H9 (cell line): ENCODE data around the gene STX2. TPM values are rescaled to one million over a fixed set of nuclear protein-coding genes. Genes with fewer than 3 reads are reported as not detected.

Experiments
- DNase-seq: peaks from one replicate; pipeline ENCODE4 v3.0.0-alpha.2; 2017
- H2AFZ ChIP-seq: one replicate; pipeline ENCODE4 v1.6.1; 2013; ENCODE audit warnings: mild to moderate bottlenecking, low read length, control low read depth, moderate library complexity
- H2AK5ac ChIP-seq: 2 replicates; pipeline ENCODE4 v1.6.1; 2013; ENCODE audit warnings: low read length, control low read depth, mixed read lengths; ENCODE audit not compliant: insufficient read length
- H2BK120ac ChIP-seq: one replicate; pipeline ENCODE4 v1.6.1; 2013; ENCODE audit warnings: low read depth, mild to moderate bottlenecking, low read length, control low read depth, inconsistent platforms; ENCODE audit not compliant: poor library complexity, severe bottlenecking
- H2BK12ac ChIP-seq: 2 replicates; pipeline ENCODE4 v1.6.1; 2013; ENCODE audit warnings: low read length, control low read depth, mixed read lengths, low read depth; ENCODE audit not compliant: insufficient read length
- H2BK15ac ChIP-seq: 2 replicates; pipeline ENCODE4 v1.6.1; 2013; ENCODE audit warnings: low read depth, low read length, control low read depth
- H2BK20ac ChIP-seq: one replicate; pipeline ENCODE4 v1.6.1; 2013; ENCODE audit warnings: low read depth, mild to moderate bottlenecking, low read length, control low read depth, inconsistent platforms; ENCODE audit not compliant: poor library complexity, severe bottlenecking
- H2BK5ac ChIP-seq: 2 replicates; pipeline ENCODE4 v1.6.1; 2013; ENCODE audit warnings: low read length, control low read depth, mixed read lengths; ENCODE audit not compliant: insufficient read length
- H3K14ac ChIP-seq: 2 replicates; pipeline ENCODE4 v1.6.1; 2013; ENCODE audit warnings: low read length, control low read depth; ENCODE audit not compliant: insufficient read depth
- H3K18ac ChIP-seq: 2 replicates; pipeline ENCODE4 v1.6.1; 2013; ENCODE audit warnings: low read depth, mild to moderate bottlenecking, mixed read lengths, low read length, control low read depth; ENCODE audit not compliant: insufficient read length
- H3K23ac ChIP-seq: 2 replicates; pipeline ENCODE4 v1.6.1; 2013; ENCODE audit warnings: low read length, control low read depth, mixed read lengths, low read depth; ENCODE audit not compliant: insufficient read length
- H3K23me2 ChIP-seq: 2 replicates; pipeline ENCODE4 v1.6.1; 2013; ENCODE audit warnings: low read depth, mild to moderate bottlenecking, mixed read lengths, low read length, control low read depth; ENCODE audit not compliant: insufficient read length, poor library complexity, severe bottlenecking
- H3K27ac ChIP-seq: 2 replicates; pipeline ENCODE4 v1.5.1; 2013; ENCODE audit warnings: low read length, control low read depth, mixed read lengths, low read depth; ENCODE audit not compliant: insufficient read length
- H3K27me3 ChIP-seq: 2 replicates; pipeline ENCODE4 v1.6.1; 2013; ENCODE audit warnings: low read length, control low read depth, inconsistent platforms; ENCODE audit not compliant: insufficient read depth
- H3K4ac ChIP-seq: 2 replicates; pipeline ENCODE4 v1.6.1; 2013; ENCODE audit warnings: low read depth, mild to moderate bottlenecking, control low read depth, inconsistent platforms, low read length, moderate library complexity
- H3K4me1 ChIP-seq: 2 replicates; pipeline ENCODE4 v1.6.1; 2013; ENCODE audit warnings: low read length, control low read depth, inconsistent platforms; ENCODE audit not compliant: insufficient read depth
- H3K4me2 ChIP-seq: 2 replicates; pipeline ENCODE4 v1.6.1; 2013; ENCODE audit warnings: low read length, control low read depth, mixed read lengths; ENCODE audit not compliant: insufficient read length, insufficient read depth
- H3K56ac ChIP-seq: 2 replicates; pipeline ENCODE4 v1.6.1; 2013; ENCODE audit warnings: low read depth, mild to moderate bottlenecking, mixed read lengths, low read length, control low read depth; ENCODE audit not compliant: insufficient read length
- H3K79me1 ChIP-seq: 2 replicates; pipeline ENCODE4 v1.6.1; 2013; ENCODE audit warnings: low read depth, mild to moderate bottlenecking, moderate library complexity, low read length, control low read depth, inconsistent platforms; ENCODE audit not compliant: insufficient read depth, poor library complexity, severe bottlenecking
- H3K79me2 ChIP-seq: 2 replicates; pipeline ENCODE4 v1.6.1; 2013; ENCODE audit warnings: low read length, control low read depth, inconsistent platforms; ENCODE audit not compliant: insufficient read depth
- H3K9ac ChIP-seq: 2 replicates; pipeline ENCODE4 v1.6.1; 2013; ENCODE audit warnings: low read length, control low read depth, mixed read lengths; ENCODE audit not compliant: insufficient read length; ENCODE audit errors: extremely low read depth
- H3K9me3 ChIP-seq: one replicate; pipeline ENCODE4 v1.6.1; 2013; ENCODE audit warnings: low read depth, low read length, inconsistent platforms; ENCODE audit not compliant: control insufficient read depth
- H3T11ph ChIP-seq: one replicate; pipeline ENCODE4 v1.6.1; 2013; ENCODE audit warnings: mild to moderate bottlenecking, low read length, control low read depth, inconsistent platforms
- H4K20me1 ChIP-seq: one replicate; pipeline ENCODE4 v1.6.1; 2013; ENCODE audit not compliant: control insufficient read depth, insufficient read length, insufficient read depth
- H4K5ac ChIP-seq: 2 replicates; pipeline ENCODE4 v1.6.1; 2013; ENCODE audit warnings: low read depth, mild to moderate bottlenecking, mixed read lengths, low read length, control low read depth; ENCODE audit not compliant: insufficient read length
- H4K8ac ChIP-seq: replicated peaks from 2 replicates; pipeline ENCODE4 v1.6.1; 2013; ENCODE audit warnings: low read length, control low read depth, mixed read lengths, low read depth; ENCODE audit not compliant: insufficient read length
- H4K91ac ChIP-seq: 2 replicates; pipeline ENCODE4 v1.6.1; 2013; ENCODE audit warnings: low read depth, mild to moderate bottlenecking, moderate library complexity, mixed read lengths, low read length, control low read depth; ENCODE audit not compliant: insufficient read length
- H3K27ac Mint-ChIP-seq, 3 experiments: 2 replicates in 2 of 3; 3 replicates in 1 of 3; pipeline ENCODE4 v1.8.0; 2020 to 2021; ENCODE audit warnings: mixed read lengths in 3 of 3, mild to moderate bottlenecking in 1 of 3, moderate library complexity in 1 of 3
- H3K27me3 Mint-ChIP-seq: 2 replicates; pipeline ENCODE4 v1.8.0; 2021; ENCODE audit warnings: low read depth, mild to moderate bottlenecking, moderate library complexity, mixed read lengths
- H3K36me3 Mint-ChIP-seq, 3 experiments: 2 replicates in 2 of 3; 3 replicates in 1 of 3; pipeline ENCODE4 v1.8.0; 2020 to 2021; ENCODE audit warnings: low read depth in 3 of 3, mixed read lengths in 3 of 3; ENCODE audit not compliant: insufficient read depth in 1 of 3
- H3K4me1 Mint-ChIP-seq, 2 experiments: 2 replicates each; pipeline ENCODE4 v1.8.0; 2020; ENCODE audit warnings: mixed read lengths in 2 of 2
- H3K4me3 Mint-ChIP-seq, 2 experiments: 2 replicates in 1 of 2; 3 replicates in 1 of 2; pipeline ENCODE4 v1.8.0; 2020 to 2021; ENCODE audit warnings: mild to moderate bottlenecking in 2 of 2, mixed read lengths in 2 of 2, moderate library complexity in 1 of 2
- H3K9me3 Mint-ChIP-seq, 2 experiments: 2 replicates in 1 of 2; 3 replicates in 1 of 2; pipeline ENCODE4 v1.8.0; 2020; ENCODE audit warnings: mild to moderate bottlenecking in 2 of 2, mixed read lengths in 2 of 2, moderate library complexity in 1 of 2
- CTCF ChIP-seq: fragments of 200-600 bp; sonication (generic); conservative IDR thresholded peaks from 3 replicates; pipeline ENCODE4 v1.8.0; 2021; ENCODE audit warnings: antibody characterized with exemption, mild to moderate bottlenecking
- WGBS: extraction: QIAGEN DNeasy Blood & Tissue Kit; methylation state at CpG from one replicate; pipeline ENCODE4 v1.1.7; 2013; ENCODE audit warnings: missing lambda C conversion rate, low lambda C conversion rate, mixed read lengths; ENCODE audit not compliant: insufficient read length; ENCODE audit errors: extremely low coverage; 5-methylcytosine and 5-hydroxymethylcytosine counted together
- total RNA-seq: library from RNA; stranded (reverse); gene quantifications from 2 replicates; pipeline ENCODE4 v1.2.1, GENCODE V29; 2021

STX2 gene
- total RNA-seq, 1 experiment from 2014 or later: 19.4 TPM

DNA sequence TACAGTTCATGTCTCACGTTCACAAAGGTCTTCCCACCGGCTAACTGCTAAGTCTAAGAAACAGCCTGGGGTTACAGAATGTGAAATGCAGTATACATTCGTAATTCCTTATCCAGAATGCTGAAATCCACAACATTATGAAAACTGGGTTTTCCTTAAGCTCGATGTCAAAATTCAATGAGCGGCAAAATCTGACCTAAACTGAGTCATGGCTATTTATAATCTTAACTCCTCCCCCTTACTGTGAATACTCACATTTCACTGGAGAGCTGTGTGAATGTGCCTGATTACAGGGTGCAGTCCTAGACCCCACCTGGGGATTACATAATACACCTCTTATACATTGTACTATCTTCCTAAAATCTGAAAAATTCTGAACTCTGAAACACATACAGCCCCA lies 35.3 kb downstream of the STX2 start:
- Histone ChIP-seq H3K14ac (no peak overlapping the region), H3K27me3 (no peaks in the 10 kb centered on the region), H2BK20ac (no peak overlapping the region), H3K23ac (no peak overlapping the region), H3K18ac (no peak overlapping the region), H3K23me2 (no peaks in the 10 kb centered on the region), H3T11ph (no peak overlapping the region), H3K79me2 (no peaks in the 10 kb centered on the region), H4K20me1 (no peaks in the 10 kb centered on the region), H3K79me1 (no peaks in the 10 kb centered on the region), H4K5ac (no peak overlapping the region), H3K4me1 (no peaks in the 10 kb centered on the region), H4K8ac (no peak overlapping the region), H2BK5ac (no peak overlapping the region), H2BK120ac (no peak overlapping the region), H2BK12ac (no peak overlapping the region), H2BK15ac (no peak overlapping the region), H3K9ac (no peak overlapping the region), H2AFZ (no peak overlapping the region), H3K4ac (no peak overlapping the region), H2AK5ac (no peak overlapping the region), H3K4me2 (no peak overlapping the region), H3K27ac (no peak overlapping the region), H3K9me3 (no peaks in the 10 kb centered on the region), H3K56ac (no peak overlapping the region), H4K91ac (no peak overlapping the region)
- Mint-ChIP-seq H3K4me3 (no peak overlapping the region), H3K36me3 (peaks cover 28 to 67% (median 54%) of the 10 kb centered on the region in 3 experiments), H3K27me3 (no peaks in the 10 kb centered on the region), H3K4me1 (0 out of 4 replicates have a peak, but pooled peaks cover 0 to 2% of the 10 kb centered on the region in 2 experiments), H3K9me3 (no peaks in the 10 kb centered on the region), H3K27ac (no peak overlapping the region; a peak in 1 of 7 replicates)
- no peak for DNase-seq
- no peak for TF ChIP-seq CTCF
- no CpG with 5 or more reads among the region's 5 CpGs for WGBS
